HG02678 (cell line): ENCODE measurements around the gene NIPBL.

ENCODE experiments used
- ATAC-seq: cut with Tn5 transposase; IDR thresholded peaks from one replicate; pipeline ENCODE4 v1.9.1; 2021; ENCODE audit warnings: mild to moderate bottlenecking, moderate library complexity; ENCODE audit not compliant: unreplicated experiment

Gene NIPBL

DNA sequence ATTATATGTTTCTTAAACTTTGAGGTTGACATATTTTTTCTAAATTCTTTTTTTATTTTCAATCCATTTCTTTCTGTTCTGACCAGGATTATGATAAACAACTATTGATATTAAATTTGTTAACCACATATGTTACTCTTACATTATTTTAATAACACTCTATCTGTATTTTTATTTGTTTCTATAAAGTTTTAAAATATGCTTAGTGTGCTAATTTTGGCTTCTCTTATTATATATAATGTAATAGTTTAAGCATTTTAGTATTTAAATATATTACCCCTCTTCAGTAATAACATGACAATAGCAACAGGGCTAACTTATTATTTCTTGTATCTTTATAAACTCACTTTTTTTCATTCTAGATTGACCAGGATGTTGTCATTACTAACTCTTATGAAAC lies 137.8 kb downstream of the NIPBL start:
- ATAC-seq, result no peak

DNA sequence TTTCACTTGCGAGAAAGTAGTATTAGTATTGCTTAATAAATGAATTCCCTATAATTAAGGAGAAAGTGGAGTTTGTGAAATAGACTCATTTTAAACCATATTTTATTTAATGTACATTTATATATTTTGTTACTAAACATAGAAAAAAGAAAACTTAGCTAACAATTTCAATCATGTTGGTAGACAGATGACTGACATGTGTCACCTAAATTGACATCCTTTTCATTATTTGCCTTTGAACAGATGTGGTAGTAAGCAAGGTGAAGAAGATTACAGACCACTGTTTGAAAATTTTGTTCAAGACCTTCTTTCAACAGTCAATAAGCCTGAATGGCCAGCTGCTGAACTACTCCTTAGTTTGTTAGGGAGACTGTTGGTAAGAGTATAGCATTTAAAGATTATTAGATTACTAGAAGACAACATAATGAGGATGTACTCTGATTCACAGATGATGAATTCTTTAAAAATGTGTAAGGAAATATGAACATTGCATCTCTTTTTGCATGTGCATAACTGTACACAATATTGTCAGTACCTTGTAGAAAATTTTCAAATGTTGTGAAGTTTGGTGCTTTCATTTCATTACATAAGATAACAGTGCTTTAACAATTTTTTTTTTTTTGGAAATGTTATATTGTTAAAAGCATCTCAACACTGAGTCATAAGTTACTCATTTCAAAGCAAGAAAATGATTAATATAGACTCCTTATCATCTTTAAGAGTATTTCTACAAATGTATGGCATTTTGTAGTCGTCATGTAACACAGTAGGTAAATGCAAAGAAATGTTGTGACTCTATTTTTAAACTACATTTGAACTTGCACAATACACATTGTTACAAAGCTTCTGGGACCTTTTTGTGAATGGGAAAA lies 139.5 kb downstream of the NIPBL start:
- no peak for ATAC-seq

DNA sequence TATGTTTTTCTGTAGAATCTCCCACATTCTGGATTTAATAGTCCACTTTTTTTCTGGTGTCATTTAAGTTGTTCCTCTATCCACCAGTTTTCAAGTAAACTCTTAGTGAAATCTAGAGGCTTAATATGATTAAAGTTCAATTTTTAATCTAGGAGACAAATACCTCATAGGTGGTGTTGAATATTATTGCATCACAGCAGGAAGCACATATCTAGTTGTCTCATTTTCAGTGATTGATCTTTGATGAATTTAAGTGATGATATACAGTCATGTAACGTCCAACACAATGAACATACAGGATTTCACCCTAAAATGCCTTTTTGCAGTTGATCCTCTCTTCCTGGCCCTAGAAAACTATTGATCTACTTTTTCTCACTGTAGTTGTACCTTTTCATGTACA lies 152.3 kb downstream of the NIPBL start:
- ATAC-seq, result no peak

DNA sequence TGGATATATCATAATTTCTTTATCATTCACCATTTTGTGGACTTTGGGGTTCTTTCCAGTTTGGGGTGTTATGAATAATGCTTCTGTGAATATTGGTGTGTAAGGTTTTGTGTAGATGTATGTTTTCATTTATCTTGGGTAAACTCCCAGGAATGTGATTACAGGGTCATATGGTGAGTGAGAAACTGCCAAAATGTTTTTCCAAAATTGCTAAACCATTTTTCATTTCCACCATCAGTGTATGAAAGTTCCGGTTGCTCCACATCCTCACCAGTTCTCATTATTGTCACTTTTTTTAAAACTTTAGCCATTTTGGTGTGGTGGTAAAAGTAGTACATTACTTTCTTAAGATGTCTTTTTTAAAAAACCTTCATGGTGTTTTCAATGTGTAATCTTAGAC lies 152.9 kb downstream of the NIPBL start:
- no peak for ATAC-seq

DNA sequence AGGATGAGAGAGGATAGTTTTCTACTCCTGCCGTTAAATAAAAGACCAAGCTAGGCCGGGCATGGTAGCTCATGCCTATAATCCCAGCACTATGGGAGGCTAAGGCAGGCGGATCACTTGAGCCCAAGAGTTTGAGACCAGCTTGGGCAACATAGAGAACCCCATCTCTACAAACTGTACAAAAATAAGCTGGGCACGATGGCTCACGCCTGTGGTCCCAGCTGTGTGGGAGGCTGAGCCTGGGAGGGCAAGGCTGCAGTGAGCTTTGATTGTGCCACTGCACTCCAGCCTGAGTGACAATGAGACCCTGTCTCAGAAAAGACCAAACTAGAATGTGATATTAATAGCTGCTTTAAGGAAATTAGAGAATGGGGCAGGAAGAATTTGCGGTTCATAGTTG lies 158.4 kb downstream of the NIPBL start:
- ATAC-seq, result no peak

DNA sequence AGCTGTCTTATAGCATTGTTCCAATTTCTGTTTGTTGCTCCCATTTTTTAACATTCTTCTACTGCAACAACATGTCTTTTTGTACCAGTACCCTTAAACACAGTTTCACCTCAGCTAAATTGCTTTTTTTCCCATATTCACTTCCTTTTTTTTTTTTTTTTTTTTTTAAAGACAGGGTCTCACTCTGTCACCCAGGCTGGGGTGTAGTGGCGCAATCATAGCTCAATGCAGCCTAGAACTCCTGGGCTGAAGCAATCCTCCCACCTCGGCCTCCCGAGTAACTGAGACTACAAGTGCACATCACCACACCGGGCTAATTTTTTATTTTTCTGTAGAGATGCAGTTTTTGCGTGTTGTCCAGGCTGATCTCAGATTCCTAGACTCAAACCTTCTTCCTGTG lies 161.3 kb downstream of the NIPBL start:
- no peak for ATAC-seq

DNA sequence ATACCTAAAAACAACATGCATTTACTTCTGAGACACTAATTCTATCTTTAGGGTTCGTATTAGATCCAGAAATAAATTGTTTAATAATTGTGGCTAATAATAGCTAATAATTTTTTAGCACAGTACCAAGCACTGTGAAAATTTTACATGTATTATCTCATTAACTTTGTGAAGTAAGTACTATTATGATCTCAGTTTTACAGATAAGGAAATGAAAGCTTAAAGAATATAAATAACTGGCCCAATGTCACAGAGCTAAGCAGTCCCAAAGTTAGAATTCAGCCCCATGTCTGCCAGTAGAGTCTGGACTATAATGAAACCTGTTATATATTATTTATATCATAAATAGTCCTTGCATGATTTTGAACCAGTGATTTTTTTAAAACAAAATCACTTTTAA lies 163.3 kb downstream of the NIPBL start:
- no peak for ATAC-seq

DNA sequence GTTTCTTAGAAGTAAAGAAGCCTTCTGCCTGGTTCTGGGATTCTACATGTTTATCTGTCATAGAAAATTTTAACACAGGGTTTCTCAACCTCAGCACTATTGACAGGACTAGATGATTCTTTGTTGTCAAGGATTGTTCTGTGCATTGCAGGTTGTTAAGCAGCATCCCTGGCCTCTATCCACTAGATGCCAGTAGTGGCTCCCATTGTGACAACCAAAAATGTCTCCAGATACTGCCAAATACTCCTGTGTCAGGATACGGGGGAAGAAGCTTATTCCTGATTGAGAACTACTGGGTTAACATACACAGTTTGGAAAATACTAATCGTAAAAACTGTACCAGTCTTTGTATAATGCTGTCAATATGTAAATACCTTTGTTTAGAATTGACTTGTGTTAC lies 167.1 kb downstream of the NIPBL start:
- no peak for ATAC-seq

DNA sequence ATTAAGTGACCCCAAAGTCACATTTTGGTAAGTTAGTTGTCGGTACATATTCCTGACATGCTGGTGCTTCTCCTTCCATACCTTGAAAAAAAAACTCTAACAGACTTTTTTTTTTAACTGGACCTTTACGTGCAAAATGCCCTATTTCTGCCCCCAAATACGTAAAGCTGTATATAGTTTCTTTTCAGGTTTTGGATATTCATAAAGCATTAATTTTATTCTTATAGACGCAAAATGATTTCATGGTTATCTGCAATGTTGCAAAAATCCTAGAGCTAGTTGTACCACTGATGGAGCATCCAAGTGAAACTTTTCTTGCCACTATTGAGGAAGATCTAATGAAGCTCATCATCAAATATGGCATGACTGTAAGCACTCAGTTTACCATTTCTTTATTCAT lies 167.6 kb downstream of the NIPBL start:
- ATAC-seq, result no peak

DNA sequence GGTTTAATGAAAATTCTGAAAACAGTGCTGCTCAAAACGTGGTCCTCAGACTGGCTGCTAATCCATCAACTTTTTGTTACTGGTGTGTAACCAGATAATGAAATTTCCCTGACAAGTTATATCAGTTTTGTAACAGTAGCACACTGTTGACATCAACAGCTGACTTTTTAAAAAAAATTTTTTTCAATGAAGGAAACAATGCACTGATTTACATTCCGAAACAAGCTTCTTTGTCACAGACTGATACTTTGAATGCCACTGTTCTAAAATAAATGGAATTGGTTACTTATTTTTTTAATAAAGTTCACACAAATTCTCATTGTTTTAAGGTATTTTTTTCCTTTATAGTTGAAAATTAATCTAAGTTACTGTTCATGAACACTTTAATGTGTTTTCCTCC lies 169.1 kb downstream of the NIPBL start:
- ATAC-seq, result no peak

DNA sequence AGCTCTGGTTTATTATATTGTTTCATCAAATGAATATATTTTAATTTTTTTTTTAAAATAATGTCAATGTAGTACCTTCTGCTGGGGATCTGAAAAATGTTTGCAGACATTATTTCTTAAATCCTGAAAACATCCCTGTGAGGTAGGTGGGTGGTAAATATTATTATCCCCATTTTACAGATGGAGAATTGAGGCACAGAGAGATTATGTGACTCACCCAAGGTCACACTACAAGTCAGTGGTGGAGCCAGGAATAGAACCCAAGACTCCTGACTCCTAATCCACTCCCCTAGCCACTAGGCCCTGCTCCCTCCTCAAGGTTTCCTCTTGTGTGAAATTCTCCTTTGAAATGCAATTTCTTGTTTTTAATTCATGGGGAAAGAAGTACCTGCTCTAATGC lies 171.4 kb downstream of the NIPBL start:
- ATAC-seq, result no peak

DNA sequence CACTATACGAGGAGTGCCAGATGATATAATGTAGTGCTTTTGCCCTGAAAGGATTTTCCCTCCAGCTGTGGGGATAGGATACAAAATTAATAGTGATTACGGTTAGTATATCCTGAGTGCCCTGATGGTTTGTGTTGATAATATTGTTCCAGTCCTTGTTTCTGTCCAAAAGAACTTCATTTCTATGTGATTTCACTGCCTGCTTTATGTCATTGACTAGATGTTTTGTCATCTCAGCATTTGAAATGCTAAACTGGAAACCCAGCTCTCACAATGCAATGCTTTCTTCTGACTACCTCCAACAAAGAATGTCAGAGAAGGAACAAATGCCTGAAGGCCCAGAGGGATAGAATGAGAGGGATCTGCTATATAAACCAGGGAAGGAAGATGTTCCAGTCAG lies 177.8 kb downstream of the NIPBL start:
- no peak for ATAC-seq

DNA sequence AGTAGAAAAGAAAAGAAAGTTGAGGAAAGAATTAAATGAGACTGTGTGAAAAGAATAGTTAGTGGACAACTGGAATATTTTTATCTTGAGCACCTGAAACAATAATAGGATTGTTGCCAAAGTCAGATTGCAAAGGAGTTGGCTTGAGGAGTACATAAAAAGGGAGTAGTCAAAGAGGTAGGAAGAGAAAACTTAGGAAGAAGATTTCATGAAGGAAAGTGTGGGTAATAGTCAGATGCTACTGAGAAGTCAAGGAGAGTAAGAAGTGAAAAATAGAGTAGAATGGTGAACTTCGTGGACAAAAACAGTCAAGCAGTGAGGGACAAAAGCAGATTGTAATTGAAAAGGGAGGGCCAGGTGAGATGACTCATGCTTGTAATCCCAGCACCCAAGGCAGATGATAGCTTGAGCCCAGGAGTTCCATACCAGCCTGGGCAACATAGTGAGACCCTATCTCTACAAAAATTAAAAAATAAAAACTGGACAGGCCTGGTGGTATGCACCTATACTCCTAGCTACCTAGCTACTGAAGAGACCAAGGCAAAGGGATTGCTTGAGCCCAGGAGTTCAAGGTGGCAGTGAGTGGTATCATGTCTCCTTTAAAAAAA lies 178.9 kb downstream of the NIPBL start:
- no peak for ATAC-seq

DNA sequence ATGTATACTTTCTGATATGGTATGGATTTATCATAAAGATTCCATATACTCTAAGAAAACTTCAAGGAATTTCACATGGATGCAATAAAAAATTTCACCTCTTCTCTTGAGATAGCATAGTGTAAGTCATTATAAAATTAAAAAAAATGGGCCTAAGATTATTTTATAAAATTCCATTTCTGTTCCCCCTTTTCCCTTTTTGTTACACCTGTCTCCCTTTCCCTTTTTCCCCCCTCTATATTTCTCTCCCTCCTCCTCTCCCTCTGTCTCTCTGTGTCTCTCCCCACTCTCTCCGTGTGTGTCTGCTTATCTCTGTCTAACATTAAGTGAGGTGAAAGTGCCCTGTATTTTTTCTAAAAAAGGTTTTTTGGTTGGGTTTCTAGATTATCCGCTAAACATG lies 180.2 kb downstream of the NIPBL start:
- no peak for ATAC-seq

DNA sequence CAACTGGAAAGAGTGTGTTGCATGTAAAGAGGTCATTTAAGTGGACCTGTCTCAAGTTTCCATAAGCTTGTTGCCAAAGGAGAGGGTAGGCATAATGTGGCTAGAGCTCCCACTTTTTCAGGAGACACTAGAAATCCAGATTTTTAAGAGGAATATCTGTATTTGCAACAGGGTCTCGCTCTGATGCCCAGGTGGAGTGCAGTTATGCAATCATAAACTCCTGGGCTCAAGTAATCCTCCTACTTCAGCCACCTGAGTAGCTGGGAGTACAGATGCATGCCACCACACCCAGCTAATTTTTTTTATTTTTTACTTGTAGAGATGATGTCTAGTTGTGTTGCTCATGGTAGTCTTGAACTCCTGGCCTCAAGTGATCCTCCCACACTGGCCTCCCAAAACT lies 183.5 kb downstream of the NIPBL start:
- no peak for ATAC-seq

DNA sequence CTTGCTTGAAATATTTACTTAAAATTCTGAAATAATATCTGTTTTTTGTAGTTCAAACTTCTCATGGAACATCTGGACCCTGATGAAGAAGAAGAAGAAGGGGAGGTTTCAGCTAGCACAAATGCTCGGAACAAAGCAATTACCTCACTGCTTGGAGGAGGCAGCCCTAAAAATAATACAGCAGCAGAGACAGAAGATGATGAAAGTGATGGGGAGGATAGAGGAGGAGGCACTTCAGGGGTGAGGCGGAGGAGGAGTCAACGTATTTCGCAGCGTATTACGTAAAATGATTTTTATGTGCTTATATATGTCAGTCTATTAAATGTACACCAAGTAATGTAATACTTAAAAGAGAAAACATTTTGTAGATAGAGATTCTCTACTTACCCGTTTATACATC lies 187.2 kb downstream of the NIPBL start:
- no peak for ATAC-seq

DNA sequence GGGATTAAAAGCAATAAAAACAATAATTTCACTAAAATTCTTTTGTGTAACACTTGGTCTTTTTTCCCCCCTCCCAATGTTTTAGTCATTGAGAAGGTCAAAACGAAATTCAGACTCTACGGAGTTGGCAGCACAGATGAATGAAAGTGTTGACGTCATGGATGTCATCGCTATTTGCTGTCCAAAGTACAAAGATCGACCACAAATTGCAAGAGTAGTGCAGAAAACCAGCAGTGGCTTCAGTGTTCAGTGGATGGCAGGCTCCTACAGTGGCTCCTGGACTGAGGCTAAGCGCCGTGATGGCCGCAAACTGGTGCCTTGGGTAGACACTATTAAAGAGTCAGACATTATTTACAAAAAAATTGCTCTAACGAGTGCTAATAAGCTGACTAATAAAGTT lies 187.9 kb downstream of the NIPBL start:
- no peak for ATAC-seq

DNA sequence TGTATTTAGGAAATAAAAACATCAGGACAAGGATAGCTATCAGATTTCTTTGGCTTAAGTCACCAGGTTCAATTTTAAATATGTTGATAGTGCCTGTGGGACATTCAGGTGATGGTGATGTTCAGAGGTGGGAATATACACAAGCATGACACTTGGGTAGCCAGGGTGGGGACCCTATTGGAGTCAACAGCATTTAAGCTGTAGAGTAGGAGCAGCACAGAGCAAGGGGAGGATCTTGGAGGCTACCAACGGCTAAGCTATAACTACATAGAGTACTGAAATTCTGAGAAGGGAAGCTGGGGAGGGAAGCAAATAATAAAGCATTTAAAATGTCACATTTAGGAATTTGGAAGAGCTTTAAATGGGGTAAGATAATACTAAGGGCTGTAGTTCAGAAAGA lies 194.9 kb downstream of the NIPBL start:
- no peak for ATAC-seq

DNA sequence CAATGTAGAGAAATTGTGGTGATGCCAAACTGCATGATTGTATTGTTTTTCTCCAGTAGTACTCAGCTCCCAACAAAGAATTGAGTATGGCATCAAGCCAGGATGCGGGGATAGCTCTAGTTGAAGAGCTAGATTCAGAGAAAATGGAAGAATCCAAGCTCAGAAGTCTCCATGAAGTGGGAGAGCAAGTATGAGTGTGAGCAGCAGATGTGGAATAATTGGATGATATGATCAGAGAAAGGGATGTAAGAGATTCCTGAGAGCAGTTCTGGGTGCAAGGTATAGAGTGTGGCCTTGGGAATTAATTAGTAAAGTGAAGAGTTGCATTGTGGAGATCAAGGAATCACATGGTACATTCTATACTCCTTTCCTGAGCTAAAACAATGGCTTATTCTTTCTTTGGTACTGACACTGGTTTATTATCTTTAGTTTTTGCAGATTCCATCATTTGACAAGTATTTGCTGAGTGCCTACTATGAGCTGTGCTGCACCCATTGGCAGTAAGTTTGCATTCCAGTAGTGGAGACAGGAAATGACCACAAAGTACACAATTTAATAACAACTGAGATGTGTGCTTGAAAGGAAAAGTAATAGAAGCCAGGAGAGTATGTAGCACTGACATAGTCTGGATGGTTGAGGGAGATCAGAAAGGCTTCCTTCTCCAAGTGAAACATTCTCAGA lies 195.5 kb downstream of the NIPBL start:
- no peak for ATAC-seq

DNA sequence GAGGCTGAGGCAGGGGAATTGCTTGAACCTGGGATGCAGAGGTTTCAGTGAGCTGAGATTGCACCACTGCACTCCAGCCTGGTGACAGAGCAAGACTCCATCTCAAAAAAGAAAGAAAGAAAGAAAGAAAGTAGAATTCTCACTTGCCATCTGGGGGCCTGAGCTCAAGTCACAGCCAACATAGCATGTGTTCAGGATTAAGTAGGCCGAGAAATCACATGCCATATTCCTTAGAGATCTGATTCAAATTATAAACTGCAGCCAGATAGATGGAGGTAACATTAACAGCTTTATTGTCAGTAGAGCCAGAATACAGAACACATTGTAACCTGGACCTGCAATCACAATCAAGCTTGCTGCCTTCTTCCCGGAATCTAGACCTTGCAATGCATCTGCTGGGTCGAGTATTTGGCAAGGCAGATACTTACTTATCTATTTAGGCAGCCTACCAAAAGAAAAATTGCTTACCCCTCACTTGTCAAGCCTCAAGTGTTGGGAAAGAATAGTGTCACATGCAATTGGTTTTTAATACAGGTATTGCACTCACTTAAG lies 198.9 kb downstream of the NIPBL start:
- no peak for ATAC-seq

DNA sequence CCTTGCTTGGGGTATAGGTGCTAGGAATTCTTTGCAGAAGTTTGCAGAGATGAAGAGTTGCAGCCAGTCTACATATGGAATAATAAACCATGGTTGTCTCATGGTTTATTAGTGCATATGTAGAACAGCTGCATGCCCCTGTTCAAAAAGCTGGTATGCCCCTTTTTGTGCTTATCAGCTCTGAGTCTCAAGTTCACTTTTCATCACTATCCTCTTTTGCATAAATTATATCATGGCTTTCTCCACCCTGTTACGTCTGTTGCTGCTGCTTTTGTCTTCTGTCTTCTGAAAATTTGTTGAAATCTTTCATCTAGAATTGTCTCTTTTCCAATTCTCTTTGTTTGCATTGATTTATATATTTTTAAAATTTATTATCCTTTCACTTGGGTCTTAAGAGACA lies 200.6 kb downstream of the NIPBL start:
- no peak for ATAC-seq

DNA sequence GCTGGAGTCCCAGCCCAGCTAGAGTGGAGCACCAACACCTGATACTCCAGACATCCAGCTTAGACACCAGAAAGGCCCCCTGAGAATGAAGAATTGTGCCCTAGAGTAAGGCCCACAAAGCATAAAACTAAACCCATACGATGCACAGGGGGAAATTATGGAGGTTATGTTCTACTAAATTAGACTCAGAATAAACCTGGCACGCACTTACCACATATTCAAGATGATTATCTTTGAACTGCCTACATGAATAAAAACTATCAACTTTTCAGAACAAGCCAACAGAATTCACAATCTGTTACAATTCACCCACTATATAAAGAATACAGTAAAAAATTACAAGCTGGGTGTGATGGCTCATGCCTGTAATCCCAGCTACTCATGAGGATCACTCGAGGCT lies 204.1 kb downstream of the NIPBL start:
- ATAC-seq, result no peak
